ENCODE measurements around the gene PLA2G2A. TPM values are rescaled to one million over a fixed set of nuclear protein-coding genes. Genes with fewer than 3 reads are reported as not detected.

PLA2G2A gene
- total and polyA plus RNA-seq, 10 of the 15 experiments (the other 5 are each of a cell fraction or from before 2014, with no cell fraction given) = 0.36 TPM; not detected in 9

DNA sequence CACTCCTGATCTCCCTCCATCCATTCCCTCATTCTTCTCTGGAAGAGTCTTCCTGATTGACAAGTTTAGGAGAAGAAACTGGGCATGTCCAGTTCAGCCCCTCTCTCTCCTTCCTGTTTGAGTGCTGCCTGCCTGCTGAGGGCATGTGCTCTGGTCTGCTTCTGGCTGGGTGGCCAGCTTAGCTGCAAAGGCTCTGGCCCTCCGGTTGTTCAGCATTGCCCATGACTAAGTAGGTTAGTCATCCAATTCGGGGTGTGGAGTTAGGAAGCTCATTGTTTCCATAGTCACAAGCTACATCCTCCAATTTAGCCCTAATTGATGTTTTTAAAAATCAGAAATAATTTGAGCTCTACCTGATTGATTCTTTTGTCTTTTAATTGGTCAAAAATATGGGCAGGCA is 30.4 kb downstream of the PLA2G2A start (continued):
- TF ChIP-seq, protein P1, sequence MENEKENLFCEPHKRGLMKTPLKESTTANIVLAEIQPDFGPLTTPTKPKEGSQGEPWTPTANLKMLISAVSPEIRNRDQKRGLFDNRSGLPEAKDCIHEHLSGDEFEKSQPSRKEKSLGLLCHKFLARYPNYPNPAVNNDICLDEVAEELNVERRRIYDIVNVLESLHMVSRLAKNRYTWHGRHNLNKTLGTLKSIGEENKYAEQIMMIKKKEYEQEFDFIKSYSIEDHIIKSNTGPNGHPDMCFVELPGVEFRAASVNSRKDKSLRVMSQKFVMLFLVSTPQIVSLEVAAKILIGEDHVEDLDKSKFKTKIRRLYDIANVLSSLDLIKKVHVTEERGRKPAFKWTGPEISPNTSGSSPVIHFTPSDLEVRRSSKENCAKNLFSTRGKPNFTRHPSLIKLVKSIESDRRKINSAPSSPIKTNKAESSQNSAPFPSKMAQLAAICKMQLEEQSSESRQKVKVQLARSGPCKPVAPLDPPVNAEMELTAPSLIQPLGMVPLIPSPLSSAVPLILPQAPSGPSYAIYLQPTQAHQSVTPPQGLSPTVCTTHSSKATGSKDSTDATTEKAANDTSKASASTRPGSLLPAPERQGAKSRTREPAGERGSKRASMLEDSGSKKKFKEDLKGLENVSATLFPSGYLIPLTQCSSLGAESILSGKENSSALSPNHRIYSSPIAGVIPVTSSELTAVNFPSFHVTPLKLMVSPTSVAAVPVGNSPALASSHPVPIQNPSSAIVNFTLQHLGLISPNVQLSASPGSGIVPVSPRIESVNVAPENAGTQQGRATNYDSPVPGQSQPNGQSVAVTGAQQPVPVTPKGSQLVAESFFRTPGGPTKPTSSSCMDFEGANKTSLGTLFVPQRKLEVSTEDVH (IDR thresholded peaks at IDR 0.05; ENCODE audit: low read depth, partially characterized antibody) = no peak
- TF ChIP-seq ESRRA (IDR thresholded peaks at IDR 0.05; ENCODE audit: low read length) (no peak), STAT3 (IDR thresholded peaks at IDR 0.05; ENCODE audit: low read depth, low read length) (no peak), SREBF2 (IDR thresholded peaks at IDR 0.05; ENCODE audit: low read length) (no peak), ZZZ3 (IDR thresholded peaks at IDR 0.05; ENCODE audit: control insufficient read depth, insufficient read length, low read depth) (no peak), CHD1 (IDR thresholded peaks at IDR 0.05; ENCODE audit: low read depth, low read length) (no peak), FOXK2 (IDR thresholded peaks at IDR 0.05) (no peak)
- TF ChIP-seq, protein P2, sequence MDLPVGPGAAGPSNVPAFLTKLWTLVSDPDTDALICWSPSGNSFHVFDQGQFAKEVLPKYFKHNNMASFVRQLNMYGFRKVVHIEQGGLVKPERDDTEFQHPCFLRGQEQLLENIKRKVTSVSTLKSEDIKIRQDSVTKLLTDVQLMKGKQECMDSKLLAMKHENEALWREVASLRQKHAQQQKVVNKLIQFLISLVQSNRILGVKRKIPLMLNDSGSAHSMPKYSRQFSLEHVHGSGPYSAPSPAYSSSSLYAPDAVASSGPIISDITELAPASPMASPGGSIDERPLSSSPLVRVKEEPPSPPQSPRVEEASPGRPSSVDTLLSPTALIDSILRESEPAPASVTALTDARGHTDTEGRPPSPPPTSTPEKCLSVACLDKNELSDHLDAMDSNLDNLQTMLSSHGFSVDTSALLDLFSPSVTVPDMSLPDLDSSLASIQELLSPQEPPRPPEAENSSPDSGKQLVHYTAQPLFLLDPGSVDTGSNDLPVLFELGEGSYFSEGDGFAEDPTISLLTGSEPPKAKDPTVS (IDR thresholded peaks at IDR 0.05; ENCODE audit: low read depth, low read length) = no peak
- TF ChIP-seq, protein P3, sequence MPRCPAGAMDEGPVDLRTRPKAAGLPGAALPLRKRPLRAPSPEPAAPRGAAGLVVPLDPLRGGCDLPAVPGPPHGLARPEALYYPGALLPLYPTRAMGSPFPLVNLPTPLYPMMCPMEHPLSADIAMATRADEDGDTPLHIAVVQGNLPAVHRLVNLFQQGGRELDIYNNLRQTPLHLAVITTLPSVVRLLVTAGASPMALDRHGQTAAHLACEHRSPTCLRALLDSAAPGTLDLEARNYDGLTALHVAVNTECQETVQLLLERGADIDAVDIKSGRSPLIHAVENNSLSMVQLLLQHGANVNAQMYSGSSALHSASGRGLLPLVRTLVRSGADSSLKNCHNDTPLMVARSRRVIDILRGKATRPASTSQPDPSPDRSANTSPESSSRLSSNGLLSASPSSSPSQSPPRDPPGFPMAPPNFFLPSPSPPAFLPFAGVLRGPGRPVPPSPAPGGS (IDR thresholded peaks at IDR 0.05; ENCODE audit: borderline replicate concordance, insufficient read depth, low read depth, low read length, poor library complexity, severe bottlenecking) = no peak
- TF ChIP-seq, protein P4, sequence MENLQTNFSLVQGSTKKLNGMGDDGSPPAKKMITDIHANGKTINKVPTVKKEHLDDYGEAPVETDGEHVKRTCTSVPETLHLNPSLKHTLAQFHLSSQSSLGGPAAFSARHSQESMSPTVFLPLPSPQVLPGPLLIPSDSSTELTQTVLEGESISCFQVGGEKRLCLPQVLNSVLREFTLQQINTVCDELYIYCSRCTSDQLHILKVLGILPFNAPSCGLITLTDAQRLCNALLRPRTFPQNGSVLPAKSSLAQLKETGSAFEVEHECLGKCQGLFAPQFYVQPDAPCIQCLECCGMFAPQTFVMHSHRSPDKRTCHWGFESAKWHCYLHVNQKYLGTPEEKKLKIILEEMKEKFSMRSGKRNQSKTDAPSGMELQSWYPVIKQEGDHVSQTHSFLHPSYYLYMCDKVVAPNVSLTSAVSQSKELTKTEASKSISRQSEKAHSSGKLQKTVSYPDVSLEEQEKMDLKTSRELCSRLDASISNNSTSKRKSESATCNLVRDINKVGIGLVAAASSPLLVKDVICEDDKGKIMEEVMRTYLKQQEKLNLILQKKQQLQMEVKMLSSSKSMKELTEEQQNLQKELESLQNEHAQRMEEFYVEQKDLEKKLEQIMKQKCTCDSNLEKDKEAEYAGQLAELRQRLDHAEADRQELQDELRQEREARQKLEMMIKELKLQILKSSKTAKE (IDR thresholded peaks at IDR 0.05; ENCODE audit: low read depth, poor library complexity, severe bottlenecking) = no peak
- TF ChIP-seq, protein P5, sequence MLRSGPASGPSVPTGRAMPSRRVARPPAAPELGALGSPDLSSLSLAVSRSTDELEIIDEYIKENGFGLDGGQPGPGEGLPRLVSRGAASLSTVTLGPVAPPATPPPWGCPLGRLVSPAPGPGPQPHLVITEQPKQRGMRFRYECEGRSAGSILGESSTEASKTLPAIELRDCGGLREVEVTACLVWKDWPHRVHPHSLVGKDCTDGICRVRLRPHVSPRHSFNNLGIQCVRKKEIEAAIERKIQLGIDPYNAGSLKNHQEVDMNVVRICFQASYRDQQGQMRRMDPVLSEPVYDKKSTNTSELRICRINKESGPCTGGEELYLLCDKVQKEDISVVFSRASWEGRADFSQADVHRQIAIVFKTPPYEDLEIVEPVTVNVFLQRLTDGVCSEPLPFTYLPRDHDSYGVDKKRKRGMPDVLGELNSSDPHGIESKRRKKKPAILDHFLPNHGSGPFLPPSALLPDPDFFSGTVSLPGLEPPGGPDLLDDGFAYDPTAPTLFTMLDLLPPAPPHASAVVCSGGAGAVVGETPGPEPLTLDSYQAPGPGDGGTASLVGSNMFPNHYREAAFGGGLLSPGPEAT (IDR thresholded peaks at IDR 0.05; ENCODE audit: low read depth) = no peak
- TF ChIP-seq, protein P6, sequence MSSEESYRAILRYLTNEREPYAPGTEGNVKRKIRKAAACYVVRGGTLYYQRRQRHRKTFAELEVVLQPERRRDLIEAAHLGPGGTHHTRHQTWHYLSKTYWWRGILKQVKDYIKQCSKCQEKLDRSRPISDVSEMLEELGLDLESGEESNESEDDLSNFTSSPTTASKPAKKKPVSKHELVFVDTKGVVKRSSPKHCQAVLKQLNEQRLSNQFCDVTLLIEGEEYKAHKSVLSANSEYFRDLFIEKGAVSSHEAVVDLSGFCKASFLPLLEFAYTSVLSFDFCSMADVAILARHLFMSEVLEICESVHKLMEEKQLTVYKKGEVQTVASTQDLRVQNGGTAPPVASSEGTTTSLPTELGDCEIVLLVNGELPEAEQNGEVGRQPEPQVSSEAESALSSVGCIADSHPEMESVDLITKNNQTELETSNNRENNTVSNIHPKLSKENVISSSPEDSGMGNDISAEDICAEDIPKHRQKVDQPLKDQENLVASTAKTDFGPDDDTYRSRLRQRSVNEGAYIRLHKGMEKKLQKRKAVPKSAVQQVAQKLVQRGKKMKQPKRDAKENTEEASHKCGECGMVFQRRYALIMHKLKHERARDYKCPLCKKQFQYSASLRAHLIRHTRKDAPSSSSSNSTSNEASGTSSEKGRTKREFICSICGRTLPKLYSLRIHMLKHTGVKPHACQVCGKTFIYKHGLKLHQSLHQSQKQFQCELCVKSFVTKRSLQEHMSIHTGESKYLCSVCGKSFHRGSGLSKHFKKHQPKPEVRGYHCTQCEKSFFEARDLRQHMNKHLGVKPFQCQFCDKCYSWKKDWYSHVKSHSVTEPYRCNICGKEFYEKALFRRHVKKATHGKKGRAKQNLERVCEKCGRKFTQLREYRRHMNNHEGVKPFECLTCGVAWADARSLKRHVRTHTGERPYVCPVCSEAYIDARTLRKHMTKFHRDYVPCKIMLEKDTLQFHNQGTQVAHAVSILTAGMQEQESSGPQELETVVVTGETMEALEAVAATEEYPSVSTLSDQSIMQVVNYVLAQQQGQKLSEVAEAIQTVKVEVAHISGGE (CRISPR knock-in tag; IDR thresholded peaks at IDR 0.05) = no peak
- TF ChIP-seq, protein P7, sequence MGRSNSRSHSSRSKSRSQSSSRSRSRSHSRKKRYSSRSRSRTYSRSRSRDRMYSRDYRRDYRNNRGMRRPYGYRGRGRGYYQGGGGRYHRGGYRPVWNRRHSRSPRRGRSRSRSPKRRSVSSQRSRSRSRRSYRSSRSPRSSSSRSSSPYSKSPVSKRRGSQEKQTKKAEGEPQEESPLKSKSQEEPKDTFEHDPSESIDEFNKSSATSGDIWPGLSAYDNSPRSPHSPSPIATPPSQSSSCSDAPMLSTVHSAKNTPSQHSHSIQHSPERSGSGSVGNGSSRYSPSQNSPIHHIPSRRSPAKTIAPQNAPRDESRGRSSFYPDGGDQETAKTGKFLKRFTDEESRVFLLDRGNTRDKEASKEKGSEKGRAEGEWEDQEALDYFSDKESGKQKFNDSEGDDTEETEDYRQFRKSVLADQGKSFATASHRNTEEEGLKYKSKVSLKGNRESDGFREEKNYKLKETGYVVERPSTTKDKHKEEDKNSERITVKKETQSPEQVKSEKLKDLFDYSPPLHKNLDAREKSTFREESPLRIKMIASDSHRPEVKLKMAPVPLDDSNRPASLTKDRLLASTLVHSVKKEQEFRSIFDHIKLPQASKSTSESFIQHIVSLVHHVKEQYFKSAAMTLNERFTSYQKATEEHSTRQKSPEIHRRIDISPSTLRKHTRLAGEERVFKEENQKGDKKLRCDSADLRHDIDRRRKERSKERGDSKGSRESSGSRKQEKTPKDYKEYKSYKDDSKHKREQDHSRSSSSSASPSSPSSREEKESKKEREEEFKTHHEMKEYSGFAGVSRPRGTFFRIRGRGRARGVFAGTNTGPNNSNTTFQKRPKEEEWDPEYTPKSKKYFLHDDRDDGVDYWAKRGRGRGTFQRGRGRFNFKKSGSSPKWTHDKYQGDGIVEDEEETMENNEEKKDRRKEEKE (IDR thresholded peaks at IDR 0.05) = no peak

Data from GM12878 (cell line).